Prostate gland (tissue), 2 donors: ENCODE data around the gene DAGLA. TPM values are rescaled to one million over a fixed set of nuclear protein-coding genes. Genes with fewer than 3 reads are reported as not detected.

Experiments
- DNase-seq: peaks from one replicate; pipeline ENCODE4 v3.0.0-alpha.2; 2019; ENCODE audit warnings: low spot score
- H3K27ac ChIP-seq, 2 donors: fragments of 200-600 bp; sonication (generic); 2 replicates each; pipeline ENCODE4 v1.5.1; 2017 to 2019
- H3K27me3 ChIP-seq: fragments of 200-600 bp; sonication (generic); replicated peaks from 2 replicates; pipeline ENCODE4 v1.5.1; 2019; ENCODE audit not compliant: insufficient read depth
- H3K36me3 ChIP-seq, 2 donors: fragments of 200-600 bp; sonication (generic); 1 replicate in 1 of 2; 2 replicates in 1 of 2; pipeline versions ENCODE4 v1.5.1 to v1.8.1; 2017 to 2019
- H3K4me1 ChIP-seq: fragments of 200-600 bp; sonication (generic); replicated peaks from 2 replicates; pipeline ENCODE4 v1.5.1; 2019
- H3K4me3 ChIP-seq, 2 donors: fragments of 200-600 bp; sonication (generic); 2 replicates each; pipeline ENCODE4 v1.5.1; 2017 to 2019
- H3K9me3 ChIP-seq: fragments of 200-600 bp; sonication (generic); 2 replicates; pipeline ENCODE4 v1.5.1; 2017
- CTCF ChIP-seq, 4 experiments: fragments of 200-600 bp in 2 of 4; fragments of 450-650 bp in 2 of 4; sonication (generic) in 2 of 4; IDR thresholded peaks; 1 replicate in 3 of 4; 2 replicates in 1 of 4; pipeline ENCODE4 v1.5.1; 2016 to 2019; ENCODE audit warnings: antibody characterized with exemption in 4 of 4, mild to moderate bottlenecking in 2 of 4, moderate library complexity in 2 of 4
- POLR2A ChIP-seq: fragments of 450-650 bp; IDR thresholded peaks from one replicate; pipeline ENCODE4 v1.6.1; 2016; ENCODE audit warnings: antibody characterized with exemption, mild to moderate bottlenecking
- POLR2AphosphoS5 ChIP-seq: sonication (generic); formaldehyde crosslinking; IDR thresholded peaks from one replicate; pipeline ENCODE4 v1.6.1; 2017; ENCODE audit warnings: antibody characterized with exemption
- WGBS: methylation state at CpG from one replicate; pipeline ENCODE4 v1.1.5; 2018; 5-methylcytosine and 5-hydroxymethylcytosine counted together
- intact Hi-C: fragments of 100-400 bp; cut with DNase I; formaldehyde crosslinking; loops from one replicate; pipeline ENCODE4 v1.14.2; 2022
- total RNA-seq, 2 donors: library from RNA; depleted of rRNA; stranded (reverse); fragments of >200 nt; gene quantifications; one replicate each; pipeline ENCODE4 v1.1.0, GENCODE V29; 2016

Gene DAGLA
- total RNA-seq, 2 donors from 2014 or later = 10.8 to 12.2 TPM

- intact Hi-C loops = no loop called here
- Histone ChIP-seq H3K9me3 (no peaks in the 10 kb centered on the region), H3K4me3 (no peak overlapping the region)
Observed at GRCh38 chr11:61769946-61770683, 89.9 kb downstream of the DAGLA start.

GRCh38 chr11:61771195-61771894 is 91.2 kb downstream of the DAGLA start:
- TF ChIP-seq CTCF (IDR thresholded peaks at IDR 0.05) = no peak
- no peak for TF ChIP-seq POLR2AphosphoS5
- TF ChIP-seq POLR2A = no peak
- WGBS = 91% methylated on average over 15 of the region's 15 CpGs
- no peak for DNase-seq
- no peak overlapping the region for H3K4me3 ChIP-seq
- intact Hi-C loops = no loop called here
- H3K27ac ChIP-seq = no peak overlapping the region
- H3K9me3 ChIP-seq = no peaks in the 10 kb centered on the region
- no peaks in the 10 kb centered on the region for H3K4me1 ChIP-seq
- no peaks in the 10 kb centered on the region for H3K36me3 ChIP-seq
- H3K27me3 ChIP-seq = no peaks in the 10 kb centered on the region

More at GRCh38 chr11:61769946-61770683, 89.9 kb downstream of the DAGLA start:
- no peak for TF ChIP-seq POLR2A
- no peak for TF ChIP-seq POLR2AphosphoS5
- TF ChIP-seq CTCF (IDR thresholded peaks at IDR 0.05) = no peak
- H3K27me3 ChIP-seq = no peaks in the 10 kb centered on the region
- no peaks in the 10 kb centered on the region for H3K36me3 ChIP-seq
- H3K4me1 ChIP-seq = no peaks in the 10 kb centered on the region
- no peak overlapping the region for H3K27ac ChIP-seq
- WGBS = 84% methylated on average over 19 of the region's 20 CpGs
- DNase-seq = no peak

GRCh38 chr11:61771985-61772455 is 91.8 kb downstream of the DAGLA start:
- 47% methylated on average over 7 of the region's 7 CpGs for WGBS
- no peak for TF ChIP-seq CTCF (IDR thresholded peaks at IDR 0.05)
- no peak for TF ChIP-seq POLR2A
- TF ChIP-seq POLR2AphosphoS5 = no peak
- intact Hi-C loops = no loop called here
- no peak for DNase-seq
- no peaks in the 10 kb centered on the region for H3K9me3 ChIP-seq
- no peaks in the 10 kb centered on the region for H3K36me3 ChIP-seq
- H3K4me3 ChIP-seq = no peak overlapping the region
- H3K4me1 ChIP-seq = no peaks in the 10 kb centered on the region
- H3K27me3 ChIP-seq = no peaks in the 10 kb centered on the region
- no peak overlapping the region for H3K27ac ChIP-seq

- H3K4me1 ChIP-seq = no peaks in the 10 kb centered on the region
- no peaks in the 10 kb centered on the region for H3K36me3 ChIP-seq
- no peak overlapping the region for H3K27ac ChIP-seq
- intact Hi-C loops = no loop called here
- DNase-seq = no peak
- H3K4me3 ChIP-seq = no peak overlapping the region
- H3K9me3 ChIP-seq = no peaks in the 10 kb centered on the region
- TF ChIP-seq POLR2A (no peak), POLR2AphosphoS5 (no peak), CTCF (IDR thresholded peaks at IDR 0.05) (no peak)
- no peaks in the 10 kb centered on the region for H3K27me3 ChIP-seq
- 63% methylated on average over 8 of the region's 10 CpGs for WGBS
Observed at GRCh38 chr11:61773356-61773755, 93.2 kb downstream of the DAGLA start.
